HG02973 (cell line): ENCODE measurements around the gene TBL1X.

Experiments used
- ATAC-seq: cut with Tn5 transposase; IDR thresholded peaks from one replicate; pipeline ENCODE4 v1.9.1; 2021; ENCODE audit warnings: moderate library complexity; ENCODE audit not compliant: unreplicated experiment

Gene TBL1X

DNA sequence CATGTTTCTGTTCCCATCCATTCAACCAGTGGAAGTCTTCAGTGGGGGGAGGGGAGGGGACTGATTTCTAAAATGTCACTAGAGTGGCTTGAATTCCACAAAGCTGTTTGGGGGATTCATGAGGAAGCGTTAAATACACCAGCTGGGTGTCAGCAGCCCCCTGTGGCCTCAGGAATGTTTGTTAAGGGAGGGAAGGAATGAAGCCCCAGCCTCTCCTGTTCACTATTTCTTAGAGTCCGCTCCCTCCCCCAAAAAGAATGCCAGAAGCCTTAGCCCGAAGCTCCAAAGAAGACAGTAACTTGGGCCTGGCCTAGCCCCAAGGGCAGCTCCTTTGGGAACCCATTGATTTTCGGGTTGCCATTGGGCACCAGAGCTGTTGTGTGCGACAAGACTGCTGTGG lies 324.7 kb downstream of the TBL1X start:
- ATAC-seq: no peak
